Natural killer cell (primary cell): Measurements from ENCODE around the gene AATK. TPM values are rescaled to one million over a fixed set of nuclear protein-coding genes. Genes with fewer than 3 reads are reported as not detected.

ENCODE experiments used
- ATAC-seq, 3 donors: fragments of 150-1000 bp in 2 of 3; fragments of 200-7000 bp in 1 of 3; cut with Tn5 transposase; 1 replicate in 1 of 3; 2 replicates in 2 of 3; pipeline ENCODE4 v1.10.0; 2021; ENCODE audit warnings: mild to moderate bottlenecking in 2 of 3, moderate library complexity in 2 of 3
- DNase-seq, 2 donors: peaks; one replicate each; pipeline versions ENCODE4 v3.0.0 to v3.0.0-alpha.2; 2013 to 2021; ENCODE audit warnings: mixed read lengths in 1 of 2
- H3K27ac ChIP-seq: one replicate; pipeline ENCODE4 v1.5.1; 2013; ENCODE audit warnings: mild to moderate bottlenecking, low read length
- H3K27me3 ChIP-seq: one replicate; pipeline ENCODE4 v1.6.1; 2013; ENCODE audit warnings: low read length; ENCODE audit not compliant: control insufficient read depth, insufficient read depth
- H3K36me3 ChIP-seq: one replicate; pipeline ENCODE4 v1.6.1; 2013; ENCODE audit warnings: low read length; ENCODE audit not compliant: control insufficient read depth, insufficient read depth
- H3K4me1 ChIP-seq: one replicate; pipeline ENCODE4 v1.6.1; 2013; ENCODE audit warnings: low read length; ENCODE audit not compliant: control insufficient read depth, insufficient read depth
- H3K4me3 ChIP-seq: one replicate; pipeline ENCODE4 v1.5.1; 2013; ENCODE audit warnings: low read length
- H3K9me3 ChIP-seq: one replicate; pipeline ENCODE4 v1.6.1; 2013; ENCODE audit warnings: low read length; ENCODE audit not compliant: control insufficient read depth, insufficient read depth
- H3K27ac Mint-ChIP-seq, 2 donors: one replicate each; pipeline ENCODE4 v1.8.0; 2022; ENCODE audit warnings: mild to moderate bottlenecking in 2 of 2, mixed read lengths in 2 of 2, moderate library complexity in 1 of 2
- H3K27me3 Mint-ChIP-seq, 2 donors: one replicate each; pipeline ENCODE4 v1.8.0; 2022; ENCODE audit warnings: low read depth in 2 of 2, mixed read lengths in 2 of 2
- H3K36me3 Mint-ChIP-seq: one replicate; pipeline ENCODE4 v1.8.0; 2022; ENCODE audit warnings: mixed read lengths
- H3K4me1 Mint-ChIP-seq, 2 donors: one replicate each; pipeline ENCODE4 v1.8.0; 2022; ENCODE audit warnings: mixed read lengths in 2 of 2
- H3K4me3 Mint-ChIP-seq: one replicate; pipeline ENCODE4 v1.8.0; 2022; ENCODE audit warnings: mild to moderate bottlenecking, moderate library complexity, mixed read lengths
- H3K9me3 Mint-ChIP-seq, 2 donors: one replicate each; pipeline ENCODE4 v1.8.0; 2022; ENCODE audit warnings: mixed read lengths in 2 of 2
- CTCF ChIP-seq: fragments of 200-600 bp; IDR thresholded peaks from one replicate; pipeline ENCODE4 v1.8.0; 2022; ENCODE audit warnings: antibody characterized with exemption
- WGBS: methylation state at CpG from one replicate; pipeline ENCODE4 v1.1.7; 2013; ENCODE audit warnings: missing lambda C conversion rate; ENCODE audit not compliant: insufficient coverage; 5-methylcytosine and 5-hydroxymethylcytosine counted together
- intact Hi-C: fragments of 100-400 bp; cut with micrococcal nuclease; formaldehyde crosslinking; loops from one replicate; pipeline ENCODE4 v1.14.2; 2022
- total RNA-seq, 4 donors: library from RNA; stranded (reverse); fragments of 120-200 nt in 1 of 4; gene quantifications; one replicate each; pipeline versions ENCODE4 v1.2.3 to v1.2.4, GENCODE V29; 2013 to 2022

The AATK gene
- total RNA-seq, 3 donors from 2014 or later (not counting 1 experiment from before 2014, with no cell fraction given) = 8.5 to 13.7 (median 10.4) TPM

- Mint-ChIP-seq H3K4me3 (no peak overlapping the region), H3K27me3 (peaks cover 0 to 2% of the 10 kb centered on the region in 2 donors), H3K9me3 (no peaks in the 10 kb centered on the region), H3K36me3 (no peaks in the 10 kb centered on the region), H3K27ac (no peak overlapping the region), H3K4me1 (no peaks in the 10 kb centered on the region)
- Histone ChIP-seq H3K27me3 (no peaks in the 10 kb centered on the region), H3K36me3 (no peaks in the 10 kb centered on the region), H3K9me3 (no peaks in the 10 kb centered on the region), H3K27ac (no peak overlapping the region), H3K4me1 (no peaks in the 10 kb centered on the region), H3K4me3 (no peak overlapping the region)
- DNase-seq (no peak), ATAC-seq (no peak)
- intact Hi-C loops = no loop called here
- 89% methylated on average over 19 of the region's 19 CpGs for WGBS
- no peak for TF ChIP-seq CTCF
These were observed 15.8 kb upstream of the AATK start for GRCh38 chr17:81181811-81182185.

- DNase-seq = no peak
- no peaks in the 10 kb centered on the region for H3K27me3 ChIP-seq
- H3K27ac ChIP-seq = no peak overlapping the region
- Mint-ChIP-seq H3K36me3 (no peaks in the 10 kb centered on the region), H3K27me3 (peaks cover 0 to 2% of the 10 kb centered on the region in 2 donors), H3K4me1 (no peaks in the 10 kb centered on the region), H3K4me3 (no peak overlapping the region), H3K27ac (no peak overlapping the region), H3K9me3 (no peaks in the 10 kb centered on the region)
- H3K4me3 ChIP-seq = no peak overlapping the region
- H3K4me1 ChIP-seq = no peaks in the 10 kb centered on the region
- no peaks in the 10 kb centered on the region for H3K9me3 ChIP-seq
- ATAC-seq = no peak
- intact Hi-C loops = no loop called here
- no peak for TF ChIP-seq CTCF
- no peaks in the 10 kb centered on the region for H3K36me3 ChIP-seq
- 94% methylated on average over 49 of the region's 49 CpGs for WGBS
These were observed 15.1 kb upstream of the AATK start for GRCh38 chr17:81180836-81181810.

GRCh38 chr17:81179861-81180260 is 13.8 kb upstream of the AATK start:
- Histone ChIP-seq H3K27ac (no peak overlapping the region), H3K4me3 (no peak overlapping the region), H3K9me3 (no peaks in the 10 kb centered on the region), H3K4me1 (no peaks in the 10 kb centered on the region), H3K27me3 (no peaks in the 10 kb centered on the region), H3K36me3 (no peaks in the 10 kb centered on the region)
- peaks cover 0 to 8% of the 10 kb centered on the region in 2 donors for H3K27me3 Mint-ChIP-seq
- no peak overlapping the region for H3K4me3 Mint-ChIP-seq
- no peak for TF ChIP-seq CTCF
- 89% methylated on average over 12 of the region's 12 CpGs for WGBS
- H3K4me1 Mint-ChIP-seq = no peaks in the 10 kb centered on the region
- DNase-seq (no peak), ATAC-seq (no peak)
- H3K27ac Mint-ChIP-seq = no peak overlapping the region
- intact Hi-C loops = no loop called here
- H3K36me3 Mint-ChIP-seq = no peaks in the 10 kb centered on the region
- no peaks in the 10 kb centered on the region for H3K9me3 Mint-ChIP-seq
